GM12878 (cell line): ENCODE measurements around the gene FAM9C. TPM values are rescaled to one million over a fixed set of nuclear protein-coding genes. Genes with fewer than 3 reads are reported as not detected.

Experiments
- ATAC-seq: fragments of 200-7000 bp; cut with Tn5 transposase; 3 replicates; pipeline ENCODE4 v1.9.1; 2020; ENCODE audit warnings: mild to moderate bottlenecking, moderate library complexity
- BruUV-seq: library from RNA; stranded (reverse); fragments of 400-500 nt; replicated peaks from 2 replicates; lab custom pipeline; 2021; lab: Mats Ljungman, UMichigan
- CTCF ChIA-PET: fragments of 300-600 bp; sonication (Branson Sonifier 250); formaldehyde crosslinking; extraction: SDS; loops from one replicate; lab custom pipeline; 2021; ENCODE audit warnings: inconsistent platforms; lab: Yijun Ruan, JAX
- POLR2A ChIA-PET: fragments of 350-600 bp; formaldehyde crosslinking; extraction: SDS; loops from one replicate; lab custom pipeline; 2021; ENCODE audit warnings: inconsistent platforms; lab: Charles Lee
- RAD21 ChIA-PET: fragments of 300-600 bp; sonication (Branson Sonifier 250); formaldehyde crosslinking; loops from one replicate; lab custom pipeline; 2023; ENCODE audit warnings: antibody characterized with exemption; ENCODE audit not compliant: unreplicated experiment; lab: Charles Lee
- SMC1A ChIA-PET: fragments of 300-600 bp; sonication (Branson Sonifier 250); formaldehyde crosslinking; loops from one replicate; lab custom pipeline; 2023; ENCODE audit not compliant: unreplicated experiment, uncharacterized antibody; lab: Charles Lee
- DNase-seq: peaks from one replicate; pipeline ENCODE4 v3.0.0-alpha.2; 2011; ENCODE audit warnings: low read depth, low spot score
- FAIRE-seq: peaks from 3 replicates; lab custom pipeline; 2011; peaks lifted over from hg19 to GRCh38; lab: Jason Lieb, UNC
- H2AFZ ChIP-seq: 2 replicates; pipeline ENCODE4 v1.6.0; 2011; ENCODE audit warnings: low read depth, low read length, control low read depth; ENCODE audit not compliant: control insufficient read depth
- H3K27ac ChIP-seq: 2 replicates; pipeline ENCODE4 v1.5.1; 2011; ENCODE audit warnings: control low read depth; ENCODE audit not compliant: control insufficient read depth, insufficient read depth
- H3K27me3 ChIP-seq, 2 experiments: replicated peaks in 1 of 2; 2 replicates each; pipeline versions ENCODE4 v1.6.0 to v1.6.1; 2011; ENCODE audit warnings: low read length in 1 of 2; ENCODE audit not compliant: control insufficient read depth in 2 of 2, insufficient read depth in 2 of 2
- H3K36me3 ChIP-seq, 2 experiments: 2 replicates each; pipeline ENCODE4 v1.5.1; 2011; ENCODE audit warnings: low read length in 1 of 2; ENCODE audit not compliant: control insufficient read depth in 2 of 2, insufficient read depth in 2 of 2
- H3K4me1 ChIP-seq: 2 replicates; pipeline ENCODE4 v1.6.1; 2011; ENCODE audit warnings: mild to moderate bottlenecking, low read length, moderate library complexity, mixed read lengths; ENCODE audit not compliant: control insufficient read depth, insufficient read depth
- H3K4me2 ChIP-seq: 2 replicates; pipeline ENCODE4 v1.6.0; 2011; ENCODE audit warnings: control low read depth; ENCODE audit not compliant: control insufficient read depth, insufficient read depth
- H3K4me3 ChIP-seq: fragments of 200-600 bp; sonication (generic); 2 replicates; pipeline ENCODE4 v1.5.1; 2016
- H3K79me2 ChIP-seq: 2 replicates; pipeline ENCODE4 v1.6.0; 2011; ENCODE audit warnings: low read length; ENCODE audit not compliant: control insufficient read depth, insufficient read depth
- H3K9ac ChIP-seq: 2 replicates; pipeline ENCODE4 v1.8.0; 2011; ENCODE audit warnings: low read length, control low read depth, mixed read lengths; ENCODE audit not compliant: control insufficient read depth, insufficient read depth
- H3K9me3 ChIP-seq: replicated peaks from 3 replicates; pipeline ENCODE4 v1.5.1; 2011; ENCODE audit warnings: mild to moderate bottlenecking, low read length; ENCODE audit not compliant: control insufficient read depth, insufficient read depth
- H4K20me1 ChIP-seq: 2 replicates; pipeline ENCODE4 v1.6.0; 2011; ENCODE audit not compliant: control insufficient read depth, insufficient read depth
- CREM ChIP-seq: IDR thresholded peaks from 2 replicates; pipeline ENCODE4 v1.6.1; 2014; ENCODE audit warnings: antibody characterized with exemption, low read depth
- EP300 ChIP-seq, 2 experiments: fragments of 150-350 bp in 1 of 2; IDR thresholded peaks; 2 replicates each; pipeline ENCODE4 v1.6.1; 2011 to 2012; ENCODE audit warnings: low read depth in 2 of 2, low read length in 2 of 2, borderline replicate concordance in 1 of 2, improper control_type of control experiment in 1 of 2, inconsistent platforms in 1 of 2; ENCODE audit not compliant: control insufficient read depth in 1 of 2
- HDGF ChIP-seq: fragments of 450-650 bp; IDR thresholded peaks from 2 replicates; pipeline ENCODE4 v1.6.1; 2016; ENCODE audit warnings: antibody characterized with exemption
- IKZF1 ChIP-seq: fragments of 450-650 bp; conservative IDR thresholded peaks from 2 replicates; pipeline ENCODE4 v1.6.1; 2017; ENCODE audit warnings: antibody characterized with exemption, mild to moderate bottlenecking
- KLF5 ChIP-seq: fragments of 450-650 bp; IDR thresholded peaks from 2 replicates; pipeline ENCODE4 v1.6.1; 2014; ENCODE audit warnings: mild to moderate bottlenecking; ENCODE audit not compliant: partially characterized antibody
- PAX8 ChIP-seq: fragments of 450-650 bp; IDR thresholded peaks from 2 replicates; pipeline ENCODE4 v1.6.1; 2017; ENCODE audit warnings: mild to moderate bottlenecking, moderate library complexity
- RUNX3 ChIP-seq: IDR thresholded peaks from 2 replicates; pipeline ENCODE4 v1.6.1; 2012; ENCODE audit warnings: low read length, inconsistent platforms
- SREBF1 ChIP-seq: IDR thresholded peaks from 2 replicates; pipeline ENCODE4 v1.6.1; 2012; ENCODE audit warnings: mild to moderate bottlenecking, low read length
- ZNF217 ChIP-seq: fragments of 450-650 bp; IDR thresholded peaks from 2 replicates; pipeline ENCODE4 v1.6.1; 2017; ENCODE audit warnings: antibody characterized with exemption, mild to moderate bottlenecking
- WGBS: methylation state at CpG from one replicate; pipeline ENCODE4 v1.1.6; 2016; ENCODE audit warnings: low lambda C conversion rate; ENCODE audit not compliant: insufficient replicate concordance, insufficient coverage; ENCODE audit errors: missing lambda C conversion rate; 5-methylcytosine and 5-hydroxymethylcytosine counted together
- in situ Hi-C: fragments of 300-500 bp; cut with MboI; formaldehyde crosslinking; loops from 9 replicates; pipeline ENCODE4 v1.14.3; 2018; ENCODE audit warnings: mixed read lengths
- intact Hi-C: fragments of 100-400 bp; cut with micrococcal nuclease; formaldehyde crosslinking; loops from one replicate; pipeline ENCODE4 v1.14.2; 2022; ENCODE audit not compliant: unreplicated experiment
- polyA plus RNA-seq, 11 experiments: library from polyadenylated mRNA; depleted of rRNA in 4 of 11; unstranded in 6 of 11; stranded (reverse) in 5 of 11; fragments of >200 nt; fragmentation: Nextera tagmentation in 4 of 11; fragmentation: Illumina TruSeq in 1 of 11; extraction: Ambion mirVana in 4 of 11; extraction: Trizol in 1 of 11; gene quantifications; 1 replicate in 1 of 11; 2 replicates in 10 of 11; pipeline versions ENCODE4 v1.2.1 to v1.2.3, GENCODE V29; 2011 to 2016; ENCODE audit warnings: inconsistent platforms in 2 of 11, missing spikeins in 2 of 11, low read depth in 1 of 11
- total RNA-seq, 4 experiments: library from RNA; depleted of rRNA in 3 of 4; stranded (reverse); fragments of >200 nt in 3 of 4; fragmentation: Illumina TruSeq in 1 of 4; extraction: Trizol in 1 of 4; gene quantifications; 2 replicates each; pipeline versions ENCODE4 v1.2.1 to v1.2.3, GENCODE V29; 2013 to 2021
- TF ChIP-seq, protein P1 (sequence below): IDR thresholded peaks from 2 replicates; pipeline ENCODE4 v1.6.1; 2011; ENCODE audit warnings: low read depth, mild to moderate bottlenecking, low read length, moderate library complexity, borderline replicate concordance; ENCODE audit errors: extremely low read depth
- TF ChIP-seq, protein P2 (sequence below): fragments of 450-650 bp; IDR thresholded peaks from 2 replicates; pipeline ENCODE4 v1.6.1; 2016; ENCODE audit warnings: mild to moderate bottlenecking

Gene FAM9C
- total and polyA plus RNA-seq, 10 of the 15 experiments (the other 5 are each of a cell fraction or from before 2014, with no cell fraction given): 0.01 to 0.03 TPM; not detected in 8

DNA sequence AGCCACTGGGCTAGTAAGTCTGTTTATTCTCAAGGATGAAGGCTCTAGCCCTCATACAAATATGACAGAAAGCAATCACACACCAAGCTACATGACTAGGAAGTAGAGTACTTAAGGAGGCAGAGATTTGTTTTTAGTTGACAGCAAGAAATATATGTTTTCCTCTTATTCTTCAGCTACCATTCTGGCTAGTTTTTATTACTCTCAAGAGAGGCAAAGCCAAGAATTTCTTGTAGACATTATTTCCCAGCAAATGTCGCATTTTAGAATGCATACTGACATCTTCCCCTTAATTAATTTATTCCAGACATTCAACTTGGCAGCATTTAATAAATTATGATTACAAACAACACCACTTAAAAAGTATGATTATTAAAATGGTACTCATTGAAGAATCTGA, 23.4 kb upstream of the FAM9C start:
- Histone ChIP-seq H3K27ac (no peak overlapping the region), H3K4me3 (no peak overlapping the region), H3K36me3 (no peaks in the 10 kb centered on the region), H3K79me2 (no peaks in the 10 kb centered on the region), H3K9ac (no peak overlapping the region), H3K4me1 (no peaks in the 10 kb centered on the region), H4K20me1 (no peaks in the 10 kb centered on the region), H3K4me2 (no peak overlapping the region), H2AFZ (no peak overlapping the region), H3K9me3 (peaks cover 6% of the 10 kb centered on the region), H3K27me3 (no peaks in the 10 kb centered on the region)
- DNase-seq (no peak), FAIRE-seq (no peak), ATAC-seq (no peak)
- intact Hi-C loops: no loop called here
- CTCF ChIA-PET: interaction anchor here (1.7 kb wide), 1 partner anchor 9 kb away, joined by 4 read pairs; no protein-coding TSS in a partner anchor
- WGBS: 94% methylated on average over 1 of the region's 1 CpG
- SMC1A ChIA-PET: interaction anchor here (1.1 to 4.0 kb wide), 3 partner anchors 8 to 17 kb away, joined by 3 to 15 read pairs (median 3); no protein-coding TSS in a partner anchor
- RAD21 ChIA-PET: interaction anchor here (0.8 kb wide), 1 partner anchor 117 kb away, joined by 3 read pairs; no protein-coding TSS in a partner anchor
- TF ChIP-seq KLF5 (no peak), IKZF1 (no peak), RUNX3 (no peak), EP300 (IDR thresholded peaks at IDR 0.05; ENCODE audit: borderline replicate concordance in 1 of 2, control insufficient read depth in 1 of 2, low read depth in 2 of 2, low read length in 2 of 2) (no peak), CREM (no peak), PAX8 (no peak), ZNF217 (no peak), HDGF (no peak), SREBF1 (no peak)
- TF ChIP-seq, protein P1, sequence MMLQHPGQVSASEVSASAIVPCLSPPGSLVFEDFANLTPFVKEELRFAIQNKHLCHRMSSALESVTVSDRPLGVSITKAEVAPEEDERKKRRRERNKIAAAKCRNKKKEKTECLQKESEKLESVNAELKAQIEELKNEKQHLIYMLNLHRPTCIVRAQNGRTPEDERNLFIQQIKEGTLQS: no peak
- TF ChIP-seq, protein P2, sequence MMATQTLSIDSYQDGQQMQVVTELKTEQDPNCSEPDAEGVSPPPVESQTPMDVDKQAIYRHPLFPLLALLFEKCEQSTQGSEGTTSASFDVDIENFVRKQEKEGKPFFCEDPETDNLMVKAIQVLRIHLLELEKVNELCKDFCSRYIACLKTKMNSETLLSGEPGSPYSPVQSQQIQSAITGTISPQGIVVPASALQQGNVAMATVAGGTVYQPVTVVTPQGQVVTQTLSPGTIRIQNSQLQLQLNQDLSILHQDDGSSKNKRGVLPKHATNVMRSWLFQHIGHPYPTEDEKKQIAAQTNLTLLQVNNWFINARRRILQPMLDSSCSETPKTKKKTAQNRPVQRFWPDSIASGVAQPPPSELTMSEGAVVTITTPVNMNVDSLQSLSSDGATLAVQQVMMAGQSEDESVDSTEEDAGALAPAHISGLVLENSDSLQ: no peak
- BruUV-seq: no TSS peak
- in situ Hi-C loops: no loop called here
- POLR2A ChIA-PET: interaction anchor here (0.8 to 1.2 kb wide), 4 partner anchors 10 to 186 kb away, joined by 3 to 8 read pairs (median 3); no protein-coding TSS in a partner anchor
